Transverse colon (tissue), 4 donors: ENCODE measurements around the gene SRSF6.

Source experiments
- CTCF ChIP-seq, 5 experiments: fragments of 200-600 bp in 3 of 5; fragments of 450-650 bp in 2 of 5; sonication (generic) in 3 of 5; IDR thresholded peaks; 1 replicate in 2 of 5; 2 replicates in 3 of 5; pipeline ENCODE4 v1.5.1; 2016 to 2017; ENCODE audit warnings: antibody characterized with exemption in 5 of 5, inconsistent platforms in 3 of 5, mild to moderate bottlenecking in 2 of 5, moderate library complexity in 1 of 5
- EP300 ChIP-seq: sonication (generic); formaldehyde crosslinking; IDR thresholded peaks from one replicate; pipeline ENCODE4 v1.6.1; 2017; ENCODE audit warnings: antibody characterized with exemption, low read depth
- POLR2A ChIP-seq: fragments of 450-650 bp; IDR thresholded peaks from one replicate; pipeline ENCODE4 v1.6.1; 2016; ENCODE audit warnings: antibody characterized with exemption, mild to moderate bottlenecking, moderate library complexity
- POLR2AphosphoS5 ChIP-seq, 3 donors: sonication (generic); formaldehyde crosslinking; IDR thresholded peaks; one replicate each; pipeline ENCODE4 v1.6.1; 2016; ENCODE audit warnings: antibody characterized with exemption in 3 of 3

- TF ChIP-seq CTCF (IDR thresholded peaks at IDR 0.05): no peak
- no peak for TF ChIP-seq POLR2AphosphoS5 (IDR thresholded peaks at IDR 0.05)
- TF ChIP-seq POLR2A: no peak
- no peak for TF ChIP-seq EP300
Observed at GRCh38 chr20:43426172-43426571, 31.5 kb upstream of the SRSF6 start.
